ENCODE data around the gene LINGO3. TPM values are rescaled to one million over a fixed set of nuclear protein-coding genes. Genes with fewer than 3 reads are reported as not detected.

Gene LINGO3
- polyA plus RNA-seq, 1 donor (not counting 4 experiments of a cell fraction or from before 2014, with no cell fraction given) = not detected

GRCh38 chr19:2329501-2329916 lies 21.6 kb upstream of the LINGO3 start:
- Histone ChIP-seq H2AFZ (ENCODE audit: control insufficient read depth, low read length) (no peak overlapping the region), H3K27me3 (ENCODE audit: control insufficient read depth, extremely low read depth, insufficient read depth, low read length) (no peaks in the 10 kb centered on the region), H3K36me3 (ENCODE audit: control insufficient read depth in 2 of 2, extremely low read depth in 1 of 2, insufficient read depth in 2 of 2, low read length in 2 of 2) (peaks cover 4 to 10% of the 10 kb centered on the region in 2 experiments), H3K9me1 (ENCODE audit: control insufficient read depth, extremely low read depth, insufficient read depth, low read length) (no peaks in the 10 kb centered on the region), H3K4me1 (ENCODE audit: control insufficient read depth, extremely low read depth, insufficient read depth, low read length) (peaks cover 12% of the 10 kb centered on the region), H3K4me3 (ENCODE audit: control insufficient read depth in 2 of 3, extremely low read depth in 1 of 3, insufficient read depth in 2 of 3, low read depth in 1 of 3, low read length in 3 of 3) (peak overlapping the region; percentile 91 to 93 (median 92)), H3K79me2 (ENCODE audit: control insufficient read depth, insufficient read depth, low read length) (peaks cover 76% of the 10 kb centered on the region), H3K4me2 (ENCODE audit: control insufficient read depth, extremely low read depth, insufficient read depth, low read depth, low read length) (peak overlapping the region; percentile 71), H4K20me1 (ENCODE audit: control insufficient read depth, extremely low read depth, insufficient read depth, low read length) (peaks cover 3% of the 10 kb centered on the region), H3K9me3 (ENCODE audit: control insufficient read depth, low read depth, low read length) (no peaks in the 10 kb centered on the region), H3K27ac (ENCODE audit: control insufficient read depth, insufficient read depth, low read length) (no peak overlapping the region), H3K9ac (ENCODE audit: control insufficient read depth, extremely low read depth, insufficient read depth, low read length) (peak overlapping the region; percentile 92)
- FAIRE-seq = no peak
- TF ChIP-seq EZH2 (IDR thresholded peaks at IDR 0.05; ENCODE audit: low read length) (no peak), CTCF (optimal IDR thresholded peaks at IDR 0.05 in 1 of 3, IDR thresholded peaks at IDR 0.05 in 1 of 3, conservative IDR thresholded peaks at IDR 0.05 in 1 of 3; ENCODE audit: extremely low read depth in 1 of 3, insufficient read depth in 2 of 3, low read length in 3 of 3) (no peak)
- dilution Hi-C loops (cut with MboI; ENCODE audit: extremely low pct_ligation_motif_present, low sequenced_read_pairs) = no loop called here
- DNase-seq (ENCODE audit: low read depth, low spot score) = no peak

- no peak for FAIRE-seq
- H3K4me1 ChIP-seq (ENCODE audit: control insufficient read depth, extremely low read depth, insufficient read depth, low read length) = peaks cover 12% of the 10 kb centered on the region
- H3K27ac ChIP-seq (ENCODE audit: control insufficient read depth, insufficient read depth, low read length) = peak overlapping the region; percentile 86
- DNase-seq (ENCODE audit: low read depth, low spot score) = no peak
- H4K20me1 ChIP-seq (ENCODE audit: control insufficient read depth, extremely low read depth, insufficient read depth, low read length) = peaks cover 3% of the 10 kb centered on the region
- no peaks in the 10 kb centered on the region for H3K27me3 ChIP-seq (ENCODE audit: control insufficient read depth, extremely low read depth, insufficient read depth, low read length)
- peak overlapping the region; percentile 82 for H2AFZ ChIP-seq (ENCODE audit: control insufficient read depth, low read length)
- H3K4me3 ChIP-seq (ENCODE audit: control insufficient read depth in 2 of 3, extremely low read depth in 1 of 3, insufficient read depth in 2 of 3, low read depth in 1 of 3, low read length in 3 of 3) = peak overlapping the region; percentile 91 to 93 (median 92)
- dilution Hi-C loops (cut with MboI; ENCODE audit: extremely low pct_ligation_motif_present, low sequenced_read_pairs) = no loop called here
- H3K79me2 ChIP-seq (ENCODE audit: control insufficient read depth, insufficient read depth, low read length) = peaks cover 76% of the 10 kb centered on the region
- peaks cover 6 to 14% of the 10 kb centered on the region in 2 experiments for H3K36me3 ChIP-seq (ENCODE audit: control insufficient read depth in 2 of 2, extremely low read depth in 1 of 2, insufficient read depth in 2 of 2, low read length in 2 of 2)
- H3K4me2 ChIP-seq (ENCODE audit: control insufficient read depth, extremely low read depth, insufficient read depth, low read depth, low read length) = peak overlapping the region; percentile 71
- peak overlapping the region; percentile 92 for H3K9ac ChIP-seq (ENCODE audit: control insufficient read depth, extremely low read depth, insufficient read depth, low read length)
- H3K9me3 ChIP-seq (ENCODE audit: control insufficient read depth, low read depth, low read length) = no peaks in the 10 kb centered on the region
- no peaks in the 10 kb centered on the region for H3K9me1 ChIP-seq (ENCODE audit: control insufficient read depth, extremely low read depth, insufficient read depth, low read length)
- TF ChIP-seq CTCF (optimal IDR thresholded peaks at IDR 0.05 in 1 of 3, IDR thresholded peaks at IDR 0.05 in 1 of 3, conservative IDR thresholded peaks at IDR 0.05 in 1 of 3; ENCODE audit: extremely low read depth in 1 of 3, insufficient read depth in 2 of 3, low read length in 3 of 3) (no peak), EZH2 (IDR thresholded peaks at IDR 0.05; ENCODE audit: low read length) (no peak)
These were observed 21.2 kb upstream of the LINGO3 start for GRCh38 chr19:2329149-2329478.

Measured in keratinocyte (primary cell).